Measurements from ENCODE around the gene TSPAN17. TPM values are rescaled to one million over a fixed set of nuclear protein-coding genes. Genes with fewer than 3 reads are reported as not detected.

TSPAN17 gene
- total RNA-seq, 2 donors from 2014 or later, result 15.0 to 20.4 TPM

GRCh38 chr5:176692839-176693476 lies 45.7 kb downstream of the TSPAN17 start:
- H3K27me3 ChIP-seq, result no peaks in the 10 kb centered on the region
- no peak overlapping the region for H3K27ac ChIP-seq
- no peaks in the 10 kb centered on the region for H3K36me3 ChIP-seq
- no peak for DNase-seq (ENCODE audit: low spot score)
- no peak overlapping the region for H3K4me3 ChIP-seq
- TF ChIP-seq CTCF (IDR thresholded peaks at IDR 0.05), result no peak
- H3K9me3 ChIP-seq, result no peaks in the 10 kb centered on the region
- H3K4me1 ChIP-seq, result peaks cover 0 to 9% of the 10 kb centered on the region in 2 donors

DNA sequence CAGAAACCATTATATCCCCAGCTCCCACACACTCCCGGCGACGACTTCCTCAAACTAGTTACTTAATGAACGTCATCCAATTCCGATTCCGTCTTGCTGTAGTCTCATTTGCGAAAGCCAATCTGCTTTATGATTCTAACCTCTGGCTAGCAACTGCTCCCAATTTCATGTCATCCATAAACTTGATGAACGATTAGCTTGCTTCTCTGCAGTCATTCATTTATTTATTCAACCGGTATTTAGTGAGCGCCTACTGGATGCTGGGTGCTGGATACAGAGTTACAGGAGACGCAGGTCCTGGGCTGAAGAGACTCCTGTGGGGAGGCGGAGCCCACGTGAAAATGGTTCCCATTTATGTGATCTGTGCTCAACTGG lies 46.2 kb downstream of the TSPAN17 start:
- no peaks in the 10 kb centered on the region for H3K9me3 ChIP-seq
- no peaks in the 10 kb centered on the region for H3K36me3 ChIP-seq
- H3K4me3 ChIP-seq, result no peak overlapping the region
- no peak overlapping the region for H3K27ac ChIP-seq
- no peak for TF ChIP-seq CTCF (IDR thresholded peaks at IDR 0.05)
- no peaks in the 10 kb centered on the region for H3K27me3 ChIP-seq
- no peak for DNase-seq (ENCODE audit: low spot score)
- H3K4me1 ChIP-seq, result peaks cover 0 to 9% of the 10 kb centered on the region in 2 donors

DNA sequence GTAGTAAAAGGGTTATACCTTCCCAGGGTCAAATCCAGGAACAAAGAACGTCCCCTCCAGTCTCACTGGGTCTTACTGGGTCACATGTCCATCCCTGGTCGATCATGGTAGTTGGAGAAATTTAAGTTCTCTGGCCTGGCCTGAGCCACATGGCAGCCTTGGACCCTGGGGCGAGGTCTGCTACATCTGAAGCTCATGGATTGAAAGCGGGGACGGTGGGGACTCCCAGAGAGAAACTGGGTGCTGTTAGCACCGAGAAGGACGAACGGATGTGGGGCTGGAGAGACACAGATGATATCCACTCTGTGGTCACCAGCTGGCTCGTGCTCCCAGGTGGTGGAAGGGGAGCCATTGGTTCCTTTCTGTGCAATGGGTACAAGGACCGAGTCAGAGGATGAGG lies 46.9 kb downstream of the TSPAN17 start:
- no peaks in the 10 kb centered on the region for H3K27me3 ChIP-seq
- H3K4me1 ChIP-seq, result peaks cover 0 to 9% of the 10 kb centered on the region in 2 donors
- no peak for TF ChIP-seq CTCF (IDR thresholded peaks at IDR 0.05)
- no peak overlapping the region for H3K4me3 ChIP-seq
- DNase-seq (ENCODE audit: low spot score), result no peak
- H3K36me3 ChIP-seq, result no peaks in the 10 kb centered on the region
- no peaks in the 10 kb centered on the region for H3K9me3 ChIP-seq
- no peak overlapping the region for H3K27ac ChIP-seq

DNA sequence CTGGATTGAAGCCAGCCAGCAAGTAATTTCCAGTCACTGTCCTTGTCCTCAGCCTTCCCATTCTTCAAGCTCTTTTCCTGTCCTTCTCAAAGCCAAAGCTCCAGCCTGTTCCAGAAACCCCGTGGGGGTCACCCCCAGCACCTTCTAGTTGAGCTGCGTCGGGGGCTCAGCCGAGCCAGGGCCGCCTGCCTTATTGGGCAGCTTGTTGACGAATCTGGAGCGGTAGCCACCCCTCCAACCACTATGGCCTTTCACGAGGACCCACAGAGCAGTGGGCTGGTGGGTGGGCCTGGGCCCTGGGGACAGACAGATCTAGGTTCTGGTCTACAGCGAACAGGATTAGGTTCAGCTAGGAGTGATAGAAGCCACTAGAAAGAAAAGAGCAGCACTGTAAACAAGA lies 47.3 kb downstream of the TSPAN17 start:
- Histone ChIP-seq H3K4me3 (no peak overlapping the region), H3K9me3 (no peaks in the 10 kb centered on the region), H3K4me1 (peaks cover 0 to 9% of the 10 kb centered on the region in 2 donors), H3K27ac (no peak overlapping the region), H3K27me3 (no peaks in the 10 kb centered on the region), H3K36me3 (no peaks in the 10 kb centered on the region)
- no peak for DNase-seq (ENCODE audit: low spot score)
- TF ChIP-seq CTCF (IDR thresholded peaks at IDR 0.05), result no peak

GRCh38 chr5:176695073-176695472 lies 47.8 kb downstream of the TSPAN17 start:
- no peak overlapping the region for H3K4me3 ChIP-seq
- TF ChIP-seq CTCF (IDR thresholded peaks at IDR 0.05), result no peak
- H3K27me3 ChIP-seq, result no peaks in the 10 kb centered on the region
- no peaks in the 10 kb centered on the region for H3K36me3 ChIP-seq
- H3K27ac ChIP-seq, result no peak overlapping the region
- H3K9me3 ChIP-seq, result no peaks in the 10 kb centered on the region
- no peak for DNase-seq (ENCODE audit: low spot score)
- peaks cover 0 to 9% of the 10 kb centered on the region in 2 donors for H3K4me1 ChIP-seq

Data from right atrium auricular region (tissue), 2 donors.